Stomach (tissue), 4 donors: ENCODE measurements around the gene SSH2.

Source experiments
- CTCF ChIP-seq, 7 experiments: fragments of 450-650 bp in 4 of 7; fragments of 200-600 bp in 3 of 7; sonication (generic) in 3 of 7; IDR thresholded peaks; one replicate each; pipeline ENCODE4 v1.5.1; 2016 to 2019; ENCODE audit warnings: antibody characterized with exemption in 7 of 7, control low read depth in 2 of 7, mild to moderate bottlenecking in 1 of 7
- EP300 ChIP-seq: sonication (generic); formaldehyde crosslinking; IDR thresholded peaks from one replicate; pipeline ENCODE4 v1.6.1; 2017; ENCODE audit warnings: antibody characterized with exemption

DNA sequence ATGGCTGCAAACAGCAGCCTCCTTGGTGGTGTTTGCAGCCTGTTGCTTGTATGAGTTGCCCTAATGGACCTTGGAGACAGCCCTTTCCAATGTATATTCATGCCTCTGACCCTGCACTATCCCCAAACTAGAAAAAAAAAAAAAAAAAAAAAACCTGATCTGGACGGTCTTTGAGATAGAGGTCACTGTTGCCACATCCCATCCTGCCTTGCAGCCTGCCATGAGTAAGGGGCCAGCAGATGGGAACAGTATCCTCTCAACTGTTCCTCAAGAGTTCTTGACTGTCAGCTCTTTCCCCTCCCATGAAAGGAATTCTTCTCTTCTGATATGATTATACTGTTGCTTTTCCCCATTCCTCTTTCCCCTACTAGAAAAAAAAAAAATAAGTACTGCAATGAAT lies 152.4 kb downstream of the SSH2 start:
- TF ChIP-seq CTCF (IDR thresholded peaks at IDR 0.05) (no peak), EP300 (no peak)
